ENCODE results near the gene PSME3IP1. TPM values are rescaled to one million over a fixed set of nuclear protein-coding genes. Genes with fewer than 3 reads are reported as not detected.
"Not testable (repeated sequence)": the region's sequence is repeated elsewhere in the genome, so short reads cannot be mapped to it uniquely, and the experiment has no call there.

PSME3IP1 gene
- polyA plus RNA-seq, 3 donors = 109 to 130 (median 116) TPM

- DNase-seq (ENCODE audit: low read depth in 3 of 3, low spot score in 2 of 3) = no peak
Observed at GRCh38 chr16:57127037-57127763, 58.6 kb downstream of the PSME3IP1 start.

GRCh38 chr16:57126411-57126810 is 59.4 kb downstream of the PSME3IP1 start:
- DNase-seq (ENCODE audit: low read depth in 3 of 3, low spot score in 2 of 3) = no peak

- no peak for DNase-seq (ENCODE audit: low read depth in 3 of 3, low spot score in 2 of 3)
Observed at GRCh38 chr16:57125969-57126368, 59.9 kb downstream of the PSME3IP1 start.

GRCh38 chr16:57125376-57125775 is 60.5 kb downstream of the PSME3IP1 start:
- no peak for DNase-seq (ENCODE audit: low read depth in 3 of 3, low spot score in 2 of 3)

GRCh38 chr16:57123974-57124674 is 61.7 kb downstream of the PSME3IP1 start:
- DNase-seq (ENCODE audit: low read depth in 3 of 3, low spot score in 2 of 3) = no peak

- no peak for DNase-seq (ENCODE audit: low read depth in 3 of 3, low spot score in 2 of 3)
Observed at GRCh38 chr16:57123216-57123973, 62.4 kb downstream of the PSME3IP1 start.

GRCh38 chr16:57118461-57119084 is 67.3 kb downstream of the PSME3IP1 start:
- no peak for DNase-seq (ENCODE audit: low read depth in 3 of 3, low spot score in 2 of 3)

- DNase-seq (ENCODE audit: low read depth in 3 of 3, low spot score in 2 of 3) = no peak
Observed at GRCh38 chr16:57115514-57116182, 70.2 kb downstream of the PSME3IP1 start.

GRCh38 chr16:57115168-57115513 is 70.7 kb downstream of the PSME3IP1 start:
- no peak for DNase-seq (ENCODE audit: low read depth in 3 of 3, low spot score in 2 of 3)

GRCh38 chr16:57113664-57114063 is 72.2 kb downstream of the PSME3IP1 start:
- DNase-seq (ENCODE audit: low read depth in 3 of 3, low spot score in 2 of 3) = no peak

GRCh38 chr16:57113042-57113453 is 72.8 kb downstream of the PSME3IP1 start:
- DNase-seq (ENCODE audit: low read depth in 3 of 3, low spot score in 2 of 3) = no peak

- no peak for DNase-seq (ENCODE audit: low read depth in 3 of 3, low spot score in 2 of 3)
Observed at GRCh38 chr16:57112403-57113041, 73.3 kb downstream of the PSME3IP1 start.

GRCh38 chr16:57111420-57111819 is 74.4 kb downstream of the PSME3IP1 start:
- no peak for DNase-seq (ENCODE audit: low read depth in 3 of 3, low spot score in 2 of 3)

GRCh38 chr16:57110937-57111336 is 74.9 kb downstream of the PSME3IP1 start:
- no peak for DNase-seq (ENCODE audit: low read depth in 3 of 3, low spot score in 2 of 3)

- not testable (repeated sequence) for DNase-seq (ENCODE audit: low read depth in 3 of 3, low spot score in 2 of 3)
Observed at GRCh38 chr16:57109259-57110105, 76.4 kb downstream of the PSME3IP1 start.

GRCh38 chr16:57108432-57108831 is 77.4 kb downstream of the PSME3IP1 start:
- no peak for DNase-seq (ENCODE audit: low read depth in 3 of 3, low spot score in 2 of 3)

GRCh38 chr16:57107321-57107922 is 78.4 kb downstream of the PSME3IP1 start:
- DNase-seq (ENCODE audit: low read depth in 3 of 3, low spot score in 2 of 3) = no peak

GRCh38 chr16:57106767-57107166 is 79.1 kb downstream of the PSME3IP1 start:
- no peak for DNase-seq (ENCODE audit: low read depth in 3 of 3, low spot score in 2 of 3)

- DNase-seq (ENCODE audit: low read depth in 3 of 3, low spot score in 2 of 3) = no peak
Observed at GRCh38 chr16:57105184-57105583, 80.7 kb downstream of the PSME3IP1 start.
